ENCODE data around the gene ZNRD2. TPM values are rescaled to one million over a fixed set of nuclear protein-coding genes. Genes with fewer than 3 reads are reported as not detected.
"Not testable (repeated sequence)": the region's sequence is repeated elsewhere in the genome, so short reads cannot be mapped to it uniquely, and the experiment has no call there.

Gene ZNRD2
- total RNA-seq, 1 experiment from 2014 or later = 31.7 TPM

DNA sequence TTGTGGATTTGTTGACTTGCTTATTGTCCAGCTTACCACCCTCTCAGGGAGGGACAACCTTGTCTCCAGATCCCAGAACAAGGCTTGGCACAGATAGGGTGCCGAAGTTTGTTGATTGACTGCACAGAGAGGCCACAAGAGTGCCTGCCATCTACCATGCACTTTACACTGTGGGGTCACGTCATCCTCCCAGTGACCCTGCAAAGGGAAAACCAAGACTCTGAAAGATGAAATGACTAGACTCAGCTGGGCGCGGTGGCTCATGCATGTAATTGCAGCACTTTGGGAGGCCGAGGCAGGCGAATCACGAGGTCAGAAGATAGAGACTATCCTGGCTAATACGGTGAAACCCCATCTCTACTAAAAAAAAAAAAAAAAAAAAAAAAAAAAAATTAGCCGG lies 7.5 kb upstream of the ZNRD2 start:
- Histone ChIP-seq H3K27me3 (ENCODE audit: low read length) (no peaks in the 10 kb centered on the region), H3K79me2 (ENCODE audit: low read length) (0 out of 2 replicates have a peak, but pooled peaks cover 2% of the 10 kb centered on the region), H3K9ac (ENCODE audit: low read length) (no peak overlapping the region), H2AFZ (ENCODE audit: low read length) (no peak overlapping the region), H3K27ac (ENCODE audit: low read length) (no peak overlapping the region), H3K9me2 (replicated peaks; ENCODE audit: insufficient read depth, low read length) (no peaks in the 10 kb centered on the region), H3K4me3 (ENCODE audit: low read length) (no peak overlapping the region), H3K4me2 (ENCODE audit: low read depth, low read length, poor library complexity, severe bottlenecking) (no peak overlapping the region), H3K4me1 (ENCODE audit: low read length) (peaks cover 34% of the 10 kb centered on the region), H4K20me1 (ENCODE audit: insufficient read depth, low read depth, low read length) (no peaks in the 10 kb centered on the region), H3K36me3 (ENCODE audit: insufficient read depth, low read length) (no peaks in the 10 kb centered on the region), H3K9me3 (ENCODE audit: low read length) (no peaks in the 10 kb centered on the region)
- DNase-seq = no peak

DNA sequence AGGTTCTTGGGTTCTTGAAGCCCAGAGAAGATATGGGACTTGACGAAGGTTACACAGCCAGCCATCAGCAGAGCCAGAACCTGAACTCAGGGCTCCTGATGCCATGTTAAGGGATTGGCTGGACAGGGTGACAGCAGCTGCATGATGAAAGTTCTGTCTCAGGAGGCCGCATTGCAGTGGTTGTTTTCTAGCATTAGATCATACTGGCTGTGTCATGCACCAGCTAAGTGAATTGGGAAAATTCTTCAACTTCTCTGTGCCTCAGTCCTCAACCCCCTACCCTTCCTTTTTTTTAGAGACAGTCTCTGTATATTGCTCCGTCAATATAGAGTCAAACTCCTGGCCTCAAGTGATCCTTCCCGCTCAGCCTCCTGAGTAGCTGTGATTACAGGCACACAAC lies 6.7 kb upstream of the ZNRD2 start:
- no peak overlapping the region for H3K4me3 ChIP-seq (ENCODE audit: low read length)
- peaks cover 10% of the 10 kb centered on the region for H3K79me2 ChIP-seq (ENCODE audit: low read length)
- H4K20me1 ChIP-seq (ENCODE audit: insufficient read depth, low read depth, low read length) = no peaks in the 10 kb centered on the region
- no peak overlapping the region for H3K27ac ChIP-seq (ENCODE audit: low read length)
- H3K36me3 ChIP-seq (ENCODE audit: insufficient read depth, low read length) = no peaks in the 10 kb centered on the region
- peaks cover 28% of the 10 kb centered on the region for H3K4me1 ChIP-seq (ENCODE audit: low read length)
- H3K4me2 ChIP-seq (ENCODE audit: low read depth, low read length, poor library complexity, severe bottlenecking) = no peak overlapping the region
- no peak overlapping the region for H2AFZ ChIP-seq (ENCODE audit: low read length)
- no peaks in the 10 kb centered on the region for H3K9me2 ChIP-seq (replicated peaks; ENCODE audit: insufficient read depth, low read length)
- DNase-seq = no peak
- H3K27me3 ChIP-seq (ENCODE audit: low read length) = no peaks in the 10 kb centered on the region
- H3K9ac ChIP-seq (ENCODE audit: low read length) = no peak overlapping the region
- no peaks in the 10 kb centered on the region for H3K9me3 ChIP-seq (ENCODE audit: low read length)

DNA sequence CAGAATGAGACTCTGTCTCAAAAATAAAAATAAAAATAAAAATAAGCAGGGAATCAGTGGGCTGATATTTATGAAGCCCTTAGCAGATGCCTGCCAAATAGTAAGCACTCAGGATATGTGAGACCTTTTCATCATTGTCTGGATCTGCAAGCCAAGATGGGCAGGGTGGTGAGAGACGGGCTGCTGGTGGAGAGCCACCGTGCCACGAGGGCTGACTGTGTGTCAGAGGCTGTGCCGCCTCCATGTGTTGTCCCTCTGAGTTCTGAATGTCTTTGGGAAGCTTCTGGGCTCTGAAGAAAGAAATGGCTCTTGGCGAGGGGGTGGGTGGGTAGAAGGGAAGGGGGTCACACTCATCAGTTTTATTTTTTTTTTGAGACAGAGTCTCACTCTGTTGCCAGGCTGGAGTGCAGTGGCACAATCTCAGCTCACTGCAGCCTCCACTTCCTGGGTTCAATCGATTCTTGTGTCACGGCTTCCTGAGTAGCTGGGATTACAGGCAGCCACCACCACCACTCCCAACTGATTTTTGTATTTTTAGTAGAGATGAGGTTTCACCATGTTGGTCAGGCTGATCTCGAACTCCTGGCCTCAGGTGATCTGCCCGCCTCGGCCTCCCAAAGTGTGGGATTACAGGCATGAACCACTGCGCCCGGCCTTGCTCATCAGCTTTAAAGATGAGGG lies 5.3 kb upstream of the ZNRD2 start:
- H3K4me3 ChIP-seq (ENCODE audit: low read length); H3K9me2 ChIP-seq (replicated peaks; ENCODE audit: insufficient read depth, low read length); H4K20me1 ChIP-seq (ENCODE audit: insufficient read depth, low read depth, low read length); H2AFZ ChIP-seq (ENCODE audit: low read length); H3K27me3 ChIP-seq (ENCODE audit: low read length); DNase-seq; H3K4me2 ChIP-seq (ENCODE audit: low read depth, low read length, poor library complexity, severe bottlenecking); H3K36me3 ChIP-seq (ENCODE audit: insufficient read depth, low read length); H3K9ac ChIP-seq (ENCODE audit: low read length); H3K27ac ChIP-seq (ENCODE audit: low read length); H3K9me3 ChIP-seq (ENCODE audit: low read length): not testable (repeated sequence)
- Histone ChIP-seq H3K79me2 (ENCODE audit: low read length) (peaks cover 19% of the 10 kb centered on the region), H3K4me1 (ENCODE audit: low read length) (peaks cover 37% of the 10 kb centered on the region)

DNA sequence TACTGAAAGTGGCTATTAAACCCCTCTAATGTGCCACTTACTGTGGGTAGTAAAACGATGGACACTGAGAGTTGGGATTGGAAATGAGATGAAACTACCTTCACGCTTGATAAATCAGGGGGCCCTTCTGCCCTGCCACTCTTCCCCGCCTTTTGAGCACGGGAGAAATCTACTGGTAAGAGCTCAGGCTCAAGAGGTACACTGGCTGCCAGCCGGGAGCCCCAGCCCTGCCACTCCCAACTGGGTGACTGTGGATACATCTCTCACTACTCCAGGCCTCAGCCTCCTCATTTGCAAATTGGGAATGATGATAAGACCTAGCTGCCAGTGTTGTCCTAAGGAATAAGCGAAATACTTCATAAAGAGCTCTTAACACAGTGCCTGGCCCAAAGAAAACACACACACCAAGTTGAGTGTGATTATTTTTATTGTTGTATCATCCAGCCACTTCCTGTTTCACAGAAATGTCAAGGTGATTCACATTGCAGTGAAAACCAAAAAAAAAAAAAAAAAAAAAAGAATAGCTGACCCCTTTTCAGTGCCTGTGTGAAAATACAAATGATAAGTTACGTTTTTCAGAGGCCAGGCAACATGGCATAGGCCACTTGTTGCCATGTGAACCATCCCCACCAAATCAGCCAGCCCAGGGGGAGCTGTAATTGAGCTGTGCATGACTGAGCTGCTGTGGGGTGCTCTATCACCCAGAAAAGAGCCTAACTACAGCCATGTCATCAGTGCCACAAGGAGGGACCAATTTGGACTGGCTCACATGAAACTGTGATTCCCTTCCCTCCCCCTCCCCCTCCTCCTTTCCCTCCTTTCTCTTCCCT lies 4.4 kb upstream of the ZNRD2 start:
- H3K4me3 ChIP-seq (ENCODE audit: low read length) = no peak overlapping the region
- DNase-seq = peak; percentile 73

DNA sequence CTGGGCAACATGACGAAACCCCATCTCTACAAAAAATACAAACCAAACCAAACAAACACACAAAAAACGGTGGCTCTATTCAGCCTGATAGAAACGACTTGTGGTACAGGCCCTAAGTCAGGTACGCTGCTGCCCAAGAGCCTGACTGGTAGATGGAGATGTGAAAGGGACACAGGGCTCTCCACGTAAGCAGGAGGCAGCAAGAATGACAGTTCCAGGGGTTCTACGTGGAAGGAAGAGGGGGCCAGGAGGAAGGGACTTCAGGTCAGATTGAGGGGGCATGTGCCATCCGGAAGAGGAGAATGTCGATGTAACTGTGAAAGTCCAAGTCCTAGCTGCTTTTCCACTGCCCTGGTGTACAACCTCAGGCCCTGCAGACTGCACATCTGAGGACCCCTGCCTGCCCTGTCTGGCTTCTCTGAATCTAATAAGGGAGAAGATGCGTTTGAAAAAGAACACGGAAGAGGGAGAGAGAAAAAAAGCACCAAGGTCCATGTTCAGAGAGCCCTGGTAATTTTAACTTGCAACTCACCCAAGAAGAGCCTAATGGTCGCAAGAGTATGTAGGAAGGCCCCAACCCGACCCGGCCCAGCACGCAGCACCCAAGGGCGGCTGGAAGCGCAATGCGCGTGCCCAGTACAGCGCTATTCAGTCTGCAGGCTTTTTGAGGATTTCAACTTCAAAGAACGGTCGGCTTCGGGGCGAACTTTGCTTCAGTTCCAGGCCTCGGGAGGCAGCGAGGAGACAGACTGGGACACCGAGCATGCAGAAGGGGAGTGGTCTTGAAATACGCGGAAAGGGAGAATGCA lies 909 bp upstream of the ZNRD2 start:
- Histone ChIP-seq H3K27me3 (ENCODE audit: low read length) (no peaks in the 10 kb centered on the region), H3K27ac (ENCODE audit: low read length) (peak overlapping the region; percentile 86), H3K9me2 (replicated peaks; ENCODE audit: insufficient read depth, low read length) (no peaks in the 10 kb centered on the region), H4K20me1 (ENCODE audit: insufficient read depth, low read depth, low read length) (peaks cover 11% of the 10 kb centered on the region; the same call in 1 of the 2 replicates), H3K9ac (ENCODE audit: low read length) (peak overlapping the region; percentile 91), H2AFZ (ENCODE audit: low read length) (peak overlapping the region; percentile 60), H3K4me2 (ENCODE audit: low read depth, low read length, poor library complexity, severe bottlenecking) (peak overlapping the region; percentile 97), H3K36me3 (ENCODE audit: insufficient read depth, low read length) (no peaks in the 10 kb centered on the region), H3K4me1 (ENCODE audit: low read length) (peaks cover 54% of the 10 kb centered on the region), H3K79me2 (ENCODE audit: low read length) (peaks cover 44% of the 10 kb centered on the region), H3K4me3 (ENCODE audit: low read length) (peak overlapping the region; percentile 98), H3K9me3 (ENCODE audit: low read length) (no peaks in the 10 kb centered on the region)
- no peak for DNase-seq

More for the DNA sequence above, 4.4 kb upstream of the ZNRD2 start:
- Histone ChIP-seq H3K9ac (ENCODE audit: low read length) (no peak overlapping the region), H3K27me3 (ENCODE audit: low read length) (no peaks in the 10 kb centered on the region), H4K20me1 (ENCODE audit: insufficient read depth, low read depth, low read length) (no peaks in the 10 kb centered on the region), H3K79me2 (ENCODE audit: low read length) (peaks cover 25% of the 10 kb centered on the region), H2AFZ (ENCODE audit: low read length) (no peak overlapping the region), H3K36me3 (ENCODE audit: insufficient read depth, low read length) (no peaks in the 10 kb centered on the region), H3K4me2 (ENCODE audit: low read depth, low read length, poor library complexity, severe bottlenecking) (no peak overlapping the region), H3K9me3 (ENCODE audit: low read length) (no peaks in the 10 kb centered on the region), H3K27ac (ENCODE audit: low read length) (no peak overlapping the region), H3K4me1 (ENCODE audit: low read length) (peaks cover 35% of the 10 kb centered on the region), H3K9me2 (replicated peaks; ENCODE audit: insufficient read depth, low read length) (no peaks in the 10 kb centered on the region)

DNA sequence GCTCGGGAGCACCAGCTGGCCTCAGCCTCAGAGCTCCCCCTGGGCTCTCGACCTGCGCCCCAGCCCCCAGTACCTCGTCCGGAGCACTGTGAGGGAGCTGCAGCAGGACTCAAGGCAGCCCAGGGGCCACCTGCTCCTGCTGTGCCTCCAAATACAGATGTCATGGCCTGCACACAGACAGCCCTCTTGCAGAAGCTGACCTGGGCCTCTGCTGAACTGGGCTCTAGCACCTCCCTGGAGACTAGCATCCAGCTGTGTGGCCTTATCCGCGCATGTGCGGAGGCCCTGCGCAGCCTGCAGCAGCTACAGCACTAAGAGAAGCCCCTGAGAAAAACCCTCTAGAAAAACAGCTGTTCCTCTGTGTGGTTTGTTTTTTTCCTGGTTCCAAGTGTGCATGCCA lies 1.1 kb downstream of the ZNRD2 start:
- peaks cover 11% of the 10 kb centered on the region; the same call in 1 of the 2 replicates for H4K20me1 ChIP-seq (ENCODE audit: insufficient read depth, low read depth, low read length)
- H3K79me2 ChIP-seq (ENCODE audit: low read length) = peaks cover 48% of the 10 kb centered on the region
- H3K4me3 ChIP-seq (ENCODE audit: low read length) = peak overlapping the region; percentile 98
- no peaks in the 10 kb centered on the region for H3K27me3 ChIP-seq (ENCODE audit: low read length)
- no peak overlapping the region for H3K27ac ChIP-seq (ENCODE audit: low read length)
- H2AFZ ChIP-seq (ENCODE audit: low read length) = no peak overlapping the region
- peak overlapping the region; percentile 91 for H3K9ac ChIP-seq (ENCODE audit: low read length)
- no peaks in the 10 kb centered on the region for H3K36me3 ChIP-seq (ENCODE audit: insufficient read depth, low read length)
- H3K9me3 ChIP-seq (ENCODE audit: low read length) = no peaks in the 10 kb centered on the region
- peak overlapping the region; percentile 97 for H3K4me2 ChIP-seq (ENCODE audit: low read depth, low read length, poor library complexity, severe bottlenecking)
- peaks cover 59% of the 10 kb centered on the region for H3K4me1 ChIP-seq (ENCODE audit: low read length)
- no peak for DNase-seq
- H3K9me2 ChIP-seq (replicated peaks; ENCODE audit: insufficient read depth, low read length) = no peaks in the 10 kb centered on the region

DNA sequence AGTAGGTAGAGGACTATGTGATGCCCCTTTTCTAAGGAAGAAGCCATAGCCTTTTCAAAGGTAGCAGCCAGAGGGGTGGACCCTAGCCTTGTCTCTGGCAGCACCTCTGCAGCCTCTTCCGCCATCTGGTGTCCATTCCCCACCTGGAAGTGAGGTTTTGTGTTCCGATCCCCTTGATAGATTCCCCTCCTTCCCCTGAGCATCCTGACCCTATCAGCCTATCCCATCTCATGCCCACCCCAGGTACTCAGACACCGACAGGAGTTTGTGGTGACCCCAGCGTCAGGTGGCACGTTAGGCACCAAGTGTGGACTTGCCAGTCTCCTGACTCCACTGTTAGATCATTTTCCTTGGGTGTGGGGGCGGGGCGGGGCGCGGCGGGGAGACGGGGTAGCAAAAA lies 1.7 kb downstream of the ZNRD2 start:
- Histone ChIP-seq H3K4me2 (ENCODE audit: low read depth, low read length, poor library complexity, severe bottlenecking) (peak overlapping the region; percentile 97), H3K27ac (ENCODE audit: low read length) (no peak overlapping the region), H3K9me2 (replicated peaks; ENCODE audit: insufficient read depth, low read length) (no peaks in the 10 kb centered on the region), H3K4me1 (ENCODE audit: low read length) (peaks cover 59% of the 10 kb centered on the region), H3K27me3 (ENCODE audit: low read length) (no peaks in the 10 kb centered on the region), H3K79me2 (ENCODE audit: low read length) (peaks cover 52% of the 10 kb centered on the region), H2AFZ (ENCODE audit: low read length) (no peak overlapping the region), H3K9me3 (ENCODE audit: low read length) (no peaks in the 10 kb centered on the region), H4K20me1 (ENCODE audit: insufficient read depth, low read depth, low read length) (peaks cover 11% of the 10 kb centered on the region; the same call in 1 of the 2 replicates), H3K4me3 (ENCODE audit: low read length) (peak overlapping the region; percentile 98; the same call in 1 of the 2 replicates), H3K9ac (ENCODE audit: low read length) (peak overlapping the region; percentile 91), H3K36me3 (ENCODE audit: insufficient read depth, low read length) (no peaks in the 10 kb centered on the region)
- DNase-seq = peak; percentile 59

Measured in Karpas-422 (cell line).